HepG2 (cell line): Measurements from ENCODE around the gene PITX3. TPM values are rescaled to one million over a fixed set of nuclear protein-coding genes. Genes with fewer than 3 reads are reported as not detected.

Experiments used
- EP300 ChIP-seq, 3 experiments: sonication (generic) in 1 of 3; formaldehyde crosslinking in 1 of 3; IDR thresholded peaks; 2 replicates each; pipeline versions ENCODE4 v1.5.1 to v1.6.1; 2011 to 2020; ENCODE audit warnings: low read depth in 2 of 3, low read length in 2 of 3, borderline replicate concordance in 1 of 3, improper control_type of control experiment in 1 of 3, mild to moderate bottlenecking in 1 of 3, missing genetic modification reagents in 1 of 3, moderate library complexity in 1 of 3
- MAFF ChIP-seq: IDR thresholded peaks from 2 replicates; pipeline ENCODE4 v1.6.1; 2011; ENCODE audit warnings: low read depth, low read length, improper control_type of control experiment
- MZF1 ChIP-seq: sonication (generic); formaldehyde crosslinking; IDR thresholded peaks from 2 replicates; pipeline ENCODE4 v1.8.1; 2023; ENCODE audit warnings: mild to moderate bottlenecking, missing genetic modification reagents, borderline replicate concordance
- NCOA2 ChIP-seq: sonication (generic); formaldehyde crosslinking; IDR thresholded peaks from 2 replicates; pipeline ENCODE4 v1.8.0; 2022; ENCODE audit warnings: inconsistent platforms
- NFYC ChIP-seq: IDR thresholded peaks from 2 replicates; pipeline ENCODE4 v1.6.1; 2016; ENCODE audit warnings: missing genetic modification reagents, missing compliant biosample characterization
- POLR2A ChIP-seq, 2 experiments: IDR thresholded peaks; 2 replicates each; pipeline ENCODE4 v1.6.1; 2011; ENCODE audit warnings: low read depth in 2 of 2, low read length in 2 of 2, mild to moderate bottlenecking in 1 of 2, moderate library complexity in 1 of 2; ENCODE audit not compliant: insufficient read depth in 1 of 2
- RFX3 ChIP-seq: IDR thresholded peaks from 2 replicates; pipeline ENCODE4 v1.6.1; 2016; ENCODE audit warnings: missing biosample characterization, missing genetic modification reagents
- SALL1 ChIP-seq: sonication (generic); formaldehyde crosslinking; IDR thresholded peaks from 2 replicates; pipeline ENCODE4 v1.8.0; 2022; ENCODE audit warnings: mild to moderate bottlenecking, missing genetic modification reagents
- TEAD3 ChIP-seq: optimal IDR thresholded peaks from 2 replicates; pipeline ENCODE3; 2016; ENCODE audit warnings: borderline replicate concordance
- YEATS2 ChIP-seq: sonication (generic); formaldehyde crosslinking; IDR thresholded peaks from 2 replicates; pipeline ENCODE4 v1.4.0; 2020; ENCODE audit warnings: missing genetic modification reagents, borderline replicate concordance
- YY1 ChIP-seq: IDR thresholded peaks from 2 replicates; pipeline ENCODE4 v1.6.1; 2011; ENCODE audit warnings: low read length, low read depth, moderate library complexity, mild to moderate bottlenecking; ENCODE audit not compliant: insufficient read depth, insufficient replicate concordance
- ZNF558 ChIP-seq: sonication (generic); formaldehyde crosslinking; IDR thresholded peaks from 2 replicates; pipeline ENCODE4 v1.9.0; 2022; ENCODE audit warnings: mild to moderate bottlenecking, missing genetic modification reagents, borderline replicate concordance
- polyA plus RNA-seq, 8 experiments: library from polyadenylated mRNA; depleted of rRNA in 3 of 8; stranded (reverse) in 7 of 8; unstranded in 1 of 8; fragments of >200 nt; fragmentation: Illumina TruSeq in 4 of 8; extraction: Trizol in 4 of 8; gene quantifications; 2 replicates each; pipeline versions ENCODE4 v1.2.1 to v1.2.3, GENCODE V29; 2011 to 2016; ENCODE audit warnings: low read depth in 4 of 8, missing spikeins in 1 of 8, mixed read lengths in 1 of 8; ENCODE audit not compliant: insufficient read depth in 1 of 8
- total RNA-seq, 5 experiments: library from RNA; depleted of rRNA; stranded (reverse); fragments of >200 nt; fragmentation: Illumina TruSeq; extraction: Trizol; gene quantifications; 2 replicates each; pipeline ENCODE4 v1.2.3, GENCODE V29; 2016; ENCODE audit warnings: low read depth in 1 of 5
- TF ChIP-seq, protein P1 (sequence below): sonication (generic); formaldehyde crosslinking; IDR thresholded peaks from 2 replicates; pipeline ENCODE4 v1.4.0; 2020; ENCODE audit warnings: mild to moderate bottlenecking, missing genetic modification reagents
- TF ChIP-seq, protein P2 (sequence below): sonication (generic); formaldehyde crosslinking; IDR thresholded peaks from 2 replicates; pipeline ENCODE4 v1.5.1; 2020; ENCODE audit warnings: mild to moderate bottlenecking, missing genetic modification reagents, moderate library complexity

The PITX3 gene
- total and polyA plus RNA-seq, 2 of the 13 experiments (the other 11 are each of a cell fraction or from before 2014, with no cell fraction given) = not detected

DNA sequence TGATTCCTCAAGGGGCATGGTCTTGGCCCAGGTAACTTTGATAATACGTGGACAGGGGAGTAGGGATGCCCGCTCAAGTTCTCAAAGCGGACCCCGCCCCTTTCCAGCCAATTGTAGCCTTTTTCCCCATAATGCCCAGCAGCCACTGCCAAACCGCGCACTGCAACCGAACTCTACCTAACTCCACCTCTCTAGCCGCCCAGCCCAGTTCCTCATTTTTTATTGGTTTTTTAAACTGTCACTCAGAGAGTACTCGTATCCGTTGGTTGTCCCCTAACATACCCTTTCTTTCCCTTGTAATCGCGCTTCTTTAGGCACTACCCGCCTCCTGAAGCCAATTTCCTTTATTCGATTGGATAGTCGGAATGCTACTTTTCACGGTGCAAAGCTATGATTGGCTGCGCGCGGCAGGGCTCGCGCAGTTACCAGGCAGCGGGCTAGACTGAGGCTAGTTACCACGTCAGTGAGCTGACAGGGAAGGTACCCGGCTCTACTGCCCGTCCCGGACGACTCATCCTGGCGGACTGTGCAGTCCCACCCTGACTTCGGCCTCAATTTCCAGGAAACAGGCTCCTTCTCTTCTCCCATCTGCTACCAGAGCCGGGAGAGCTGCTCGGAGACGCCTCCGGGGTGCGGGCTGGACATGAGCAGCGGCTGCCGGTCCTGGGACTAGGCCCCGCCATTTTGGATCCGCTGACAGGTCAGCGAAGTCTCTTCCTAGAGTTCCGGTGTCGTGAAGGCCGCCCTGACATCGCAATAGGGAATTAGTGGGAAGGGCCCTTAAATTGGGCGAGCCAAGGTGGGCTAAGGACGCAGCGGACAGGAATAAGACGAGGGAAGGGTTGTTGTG lies 4.0 kb upstream of the PITX3 start, which contains the start of gene GBF1 (continued):
- TF ChIP-seq, protein P1, sequence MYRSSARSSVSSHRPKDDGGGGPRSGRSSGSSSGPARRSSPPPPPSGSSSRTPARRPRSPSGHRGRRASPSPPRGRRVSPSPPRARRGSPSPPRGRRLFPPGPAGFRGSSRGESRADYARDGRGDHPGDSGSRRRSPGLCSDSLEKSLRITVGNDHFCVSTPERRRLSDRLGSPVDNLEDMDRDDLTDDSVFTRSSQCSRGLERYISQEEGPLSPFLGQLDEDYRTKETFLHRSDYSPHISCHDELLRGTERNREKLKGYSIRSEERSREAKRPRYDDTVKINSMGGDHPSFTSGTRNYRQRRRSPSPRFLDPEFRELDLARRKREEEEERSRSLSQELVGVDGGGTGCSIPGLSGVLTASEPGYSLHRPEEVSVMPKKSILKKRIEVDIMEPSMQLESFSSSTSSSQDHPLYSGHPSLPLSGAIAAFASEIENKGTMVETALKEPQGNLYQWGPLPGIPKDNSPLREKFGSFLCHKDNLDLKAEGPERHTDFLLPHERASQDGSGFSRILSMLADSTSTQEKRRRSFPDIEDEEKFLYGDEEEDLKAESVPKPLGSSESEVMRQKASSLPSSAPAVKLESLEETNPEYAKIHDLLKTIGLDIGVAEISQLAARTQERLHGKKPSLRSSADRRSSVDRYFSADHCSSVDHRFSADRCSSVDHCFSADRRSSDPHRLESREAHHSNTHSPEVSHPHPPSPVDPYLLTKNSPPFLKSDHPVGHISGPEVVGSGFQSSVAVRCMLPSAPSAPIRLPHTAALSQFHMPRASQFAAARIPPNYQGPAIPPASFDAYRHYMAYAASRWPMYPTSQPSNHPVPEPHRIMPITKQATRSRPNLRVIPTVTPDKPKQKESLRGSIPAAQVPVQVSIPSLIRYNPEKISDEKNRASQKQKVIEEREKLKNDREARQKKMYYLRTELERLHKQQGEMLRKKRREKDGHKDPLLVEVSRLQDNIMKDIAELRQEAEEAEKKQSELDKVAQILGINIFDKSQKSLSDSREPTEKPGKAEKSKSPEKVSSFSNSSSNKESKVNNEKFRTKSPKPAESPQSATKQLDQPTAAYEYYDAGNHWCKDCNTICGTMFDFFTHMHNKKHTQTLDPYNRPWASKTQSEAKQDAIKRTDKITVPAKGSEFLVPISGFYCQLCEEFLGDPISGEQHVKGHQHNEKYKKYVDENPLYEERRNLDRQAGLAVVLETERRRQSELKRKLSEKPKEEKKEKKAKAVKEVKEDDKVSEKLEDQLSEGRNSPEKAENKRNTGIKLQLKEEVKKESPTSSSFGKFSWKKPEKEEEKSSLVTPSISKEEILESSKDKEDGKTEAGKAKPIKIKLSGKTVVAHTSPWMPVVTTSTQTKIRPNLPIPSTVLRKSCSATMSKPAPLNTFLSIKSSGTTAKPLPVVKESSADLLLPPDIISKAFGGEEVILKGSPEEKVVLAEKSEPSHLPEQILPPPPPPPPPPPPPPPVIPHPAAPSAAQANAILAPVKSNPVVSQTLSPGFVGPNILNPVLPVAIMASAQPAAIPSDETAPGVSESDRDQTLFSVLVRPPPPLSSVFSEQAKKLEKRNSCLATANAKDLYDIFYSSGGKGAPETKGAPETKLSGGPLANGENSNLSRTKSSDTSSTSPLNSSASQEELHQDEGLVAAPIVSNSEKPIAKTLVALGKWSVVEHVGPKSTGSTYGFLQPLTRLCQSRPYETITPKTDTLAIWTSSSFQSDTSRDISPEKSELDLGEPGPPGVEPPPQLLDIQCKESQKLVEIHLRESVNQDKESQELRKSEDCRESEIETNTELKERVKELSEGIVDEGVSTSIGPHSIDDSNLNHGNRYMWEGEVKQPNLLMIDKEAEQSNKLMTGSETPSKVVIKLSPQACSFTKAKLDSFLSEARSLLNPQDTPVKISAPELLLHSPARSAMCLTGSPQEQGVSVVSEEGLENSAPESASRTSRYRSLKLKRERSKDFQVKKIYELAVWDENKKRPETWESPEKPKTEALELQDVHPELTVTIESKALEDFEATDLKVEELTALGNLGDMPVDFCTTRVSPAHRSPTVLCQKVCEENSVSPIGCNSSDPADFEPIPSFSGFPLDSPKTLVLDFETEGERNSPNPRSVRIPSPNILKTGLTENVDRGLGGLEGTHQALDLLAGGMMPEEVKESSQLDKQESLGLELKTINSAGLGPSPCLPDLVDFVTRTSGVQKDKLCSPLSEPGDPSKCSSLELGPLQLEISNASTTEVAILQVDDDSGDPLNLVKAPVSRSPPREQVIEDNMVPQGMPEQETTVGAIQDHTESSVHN (CRISPR knock-in tag) = no peak
- TF ChIP-seq MAFF (no peak), YY1 (peak; percentile 95), YEATS2 (CRISPR knock-in tag) (peak; percentile 80), ZNF558 (peak; percentile 87; the same call in 1 of the 2 replicates), NCOA2 (CRISPR knock-in tag) (0 out of 2 replicates have a peak, but pooled peaks have one; percentile 20), MZF1 (CRISPR knock-in tag) (no peak), EP300 (IDR thresholded peaks at IDR 0.05; ENCODE audit: low read depth in 2 of 2, low read length in 2 of 2) (peak in 1 of 2 experiments; percentile 5; a peak in 1 of 4 replicates), EP300 (CRISPR knock-in tag; IDR thresholded peaks at IDR 0.05; ENCODE audit: borderline replicate concordance) (no peak), POLR2A (IDR thresholded peaks at IDR 0.05; ENCODE audit: insufficient read depth in 1 of 2, low read depth in 2 of 2, low read length in 2 of 2) (peak; percentile 90 to 97), SALL1 (CRISPR knock-in tag) (peak; percentile 72), RFX3 (CRISPR knock-in tag) (peak; percentile 40), TEAD3 (CRISPR knock-in tag) (peak; percentile 31), NFYC (peak; percentile 98)
- TF ChIP-seq, protein P2, sequence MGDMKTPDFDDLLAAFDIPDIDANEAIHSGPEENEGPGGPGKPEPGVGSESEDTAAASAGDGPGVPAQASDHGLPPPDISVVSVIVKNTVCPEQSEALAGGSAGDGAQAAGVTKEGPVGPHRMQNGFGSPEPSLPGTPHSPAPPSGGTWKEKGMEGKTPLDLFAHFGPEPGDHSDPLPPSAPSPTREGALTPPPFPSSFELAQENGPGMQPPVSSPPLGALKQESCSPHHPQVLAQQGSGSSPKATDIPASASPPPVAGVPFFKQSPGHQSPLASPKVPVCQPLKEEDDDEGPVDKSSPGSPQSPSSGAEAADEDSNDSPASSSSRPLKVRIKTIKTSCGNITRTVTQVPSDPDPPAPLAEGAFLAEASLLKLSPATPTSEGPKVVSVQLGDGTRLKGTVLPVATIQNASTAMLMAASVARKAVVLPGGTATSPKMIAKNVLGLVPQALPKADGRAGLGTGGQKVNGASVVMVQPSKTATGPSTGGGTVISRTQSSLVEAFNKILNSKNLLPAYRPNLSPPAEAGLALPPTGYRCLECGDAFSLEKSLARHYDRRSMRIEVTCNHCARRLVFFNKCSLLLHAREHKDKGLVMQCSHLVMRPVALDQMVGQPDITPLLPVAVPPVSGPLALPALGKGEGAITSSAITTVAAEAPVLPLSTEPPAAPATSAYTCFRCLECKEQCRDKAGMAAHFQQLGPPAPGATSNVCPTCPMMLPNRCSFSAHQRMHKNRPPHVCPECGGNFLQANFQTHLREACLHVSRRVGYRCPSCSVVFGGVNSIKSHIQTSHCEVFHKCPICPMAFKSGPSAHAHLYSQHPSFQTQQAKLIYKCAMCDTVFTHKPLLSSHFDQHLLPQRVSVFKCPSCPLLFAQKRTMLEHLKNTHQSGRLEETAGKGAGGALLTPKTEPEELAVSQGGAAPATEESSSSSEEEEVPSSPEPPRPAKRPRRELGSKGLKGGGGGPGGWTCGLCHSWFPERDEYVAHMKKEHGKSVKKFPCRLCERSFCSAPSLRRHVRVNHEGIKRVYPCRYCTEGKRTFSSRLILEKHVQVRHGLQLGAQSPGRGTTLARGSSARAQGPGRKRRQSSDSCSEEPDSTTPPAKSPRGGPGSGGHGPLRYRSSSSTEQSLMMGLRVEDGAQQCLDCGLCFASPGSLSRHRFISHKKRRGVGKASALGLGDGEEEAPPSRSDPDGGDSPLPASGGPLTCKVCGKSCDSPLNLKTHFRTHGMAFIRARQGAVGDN (CRISPR knock-in tag) = peak; percentile 86
